GM12878 (cell line): ENCODE data around the gene AP3S1.

ENCODE experiments used
- CHD2 ChIP-seq: IDR thresholded peaks from 2 replicates; pipeline ENCODE4 v1.6.1; 2011; ENCODE audit warnings: low read depth, low read length, improper control_type of control experiment, borderline replicate concordance
- ELK1 ChIP-seq: IDR thresholded peaks from 2 replicates; pipeline ENCODE4 v1.6.1; 2012; ENCODE audit warnings: low read depth, low read length, improper control_type of control experiment
- EZH2 ChIP-seq: IDR thresholded peaks from 2 replicates; pipeline ENCODE4 v1.6.1; 2012; ENCODE audit warnings: low read depth, mild to moderate bottlenecking, control low read depth, inconsistent platforms, low read length, borderline replicate concordance; ENCODE audit not compliant: control insufficient read depth
- IRF3 ChIP-seq: fragments of 450-650 bp; IDR thresholded peaks from 2 replicates; pipeline ENCODE4 v1.6.1; 2014; ENCODE audit warnings: mild to moderate bottlenecking
- KAT2A ChIP-seq: conservative IDR thresholded peaks from 2 replicates; pipeline ENCODE4 v1.6.1; 2011; ENCODE audit warnings: low read depth, low read length; ENCODE audit not compliant: control insufficient read depth
- NFIC ChIP-seq: IDR thresholded peaks from 2 replicates; pipeline ENCODE4 v1.6.1; 2012; ENCODE audit warnings: low read depth, mild to moderate bottlenecking, inconsistent platforms, low read length, moderate library complexity
- SP1 ChIP-seq: IDR thresholded peaks from one replicate; pipeline ENCODE4 v1.6.1; 2011; ENCODE audit warnings: low read depth, low read length
- SRF ChIP-seq, 2 experiments: IDR thresholded peaks; 2 replicates each; pipeline ENCODE4 v1.6.1; 2011; ENCODE audit warnings: low read depth in 2 of 2, low read length in 2 of 2, mild to moderate bottlenecking in 1 of 2, moderate library complexity in 1 of 2
- TCF12 ChIP-seq: IDR thresholded peaks from 2 replicates; pipeline ENCODE4 v1.6.1; 2011; ENCODE audit warnings: low read depth, mild to moderate bottlenecking, low read length
- TF ChIP-seq, protein P1 (sequence below): IDR thresholded peaks from 2 replicates; pipeline ENCODE4 v1.6.1; 2011; ENCODE audit warnings: borderline replicate concordance, low read depth, mild to moderate bottlenecking, moderate library complexity, low read length; ENCODE audit not compliant: insufficient read depth, poor library complexity, severe bottlenecking
- TF ChIP-seq, protein P2 (sequence below): fragments of 150-350 bp; IDR thresholded peaks from 2 replicates; pipeline ENCODE4 v1.6.1; 2016; ENCODE audit warnings: low read depth, low read length

DNA sequence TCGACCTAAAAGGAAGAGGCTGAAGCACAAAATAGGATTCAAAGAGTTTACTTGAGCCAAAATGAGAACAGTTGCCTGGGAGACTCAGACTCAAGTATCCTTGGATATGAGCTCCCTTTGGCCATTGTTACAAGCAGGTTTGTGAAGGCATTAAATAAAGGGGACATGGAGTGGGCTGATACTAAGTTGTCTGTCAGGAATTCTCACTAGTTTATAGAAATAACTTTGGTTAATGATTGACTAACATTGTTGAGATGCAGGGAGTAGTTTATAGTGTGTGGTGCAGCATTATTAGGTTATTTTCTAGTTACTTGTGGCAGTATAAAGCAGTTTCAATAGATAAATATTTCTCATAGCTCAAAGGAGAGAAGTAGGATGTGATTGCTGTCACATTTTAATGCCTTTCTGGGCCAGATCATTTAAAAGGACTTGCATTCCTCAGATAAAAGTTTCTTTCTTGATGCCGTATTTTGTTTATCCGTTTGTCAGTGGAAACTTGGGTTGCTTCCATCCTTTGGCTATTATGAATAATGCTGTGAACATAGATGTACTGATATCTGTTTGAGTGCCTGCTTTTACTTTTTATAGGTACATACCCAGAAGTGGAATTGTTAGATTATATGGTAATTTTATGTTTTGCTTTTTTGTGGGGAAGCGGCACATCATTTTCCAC is 9.1 kb downstream of the AP3S1 start:
- TF ChIP-seq TCF12 (no peak), KAT2A (no peak), ELK1 (no peak), EZH2 (no peak), NFIC (no peak), IRF3 (no peak), CHD2 (no peak), SP1 (no peak), SRF (IDR thresholded peaks at IDR 0.05; ENCODE audit: low read depth in 2 of 2, low read length in 2 of 2) (no peak)
- TF ChIP-seq, protein P1, sequence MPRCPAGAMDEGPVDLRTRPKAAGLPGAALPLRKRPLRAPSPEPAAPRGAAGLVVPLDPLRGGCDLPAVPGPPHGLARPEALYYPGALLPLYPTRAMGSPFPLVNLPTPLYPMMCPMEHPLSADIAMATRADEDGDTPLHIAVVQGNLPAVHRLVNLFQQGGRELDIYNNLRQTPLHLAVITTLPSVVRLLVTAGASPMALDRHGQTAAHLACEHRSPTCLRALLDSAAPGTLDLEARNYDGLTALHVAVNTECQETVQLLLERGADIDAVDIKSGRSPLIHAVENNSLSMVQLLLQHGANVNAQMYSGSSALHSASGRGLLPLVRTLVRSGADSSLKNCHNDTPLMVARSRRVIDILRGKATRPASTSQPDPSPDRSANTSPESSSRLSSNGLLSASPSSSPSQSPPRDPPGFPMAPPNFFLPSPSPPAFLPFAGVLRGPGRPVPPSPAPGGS, result no peak
- TF ChIP-seq, protein P2, sequence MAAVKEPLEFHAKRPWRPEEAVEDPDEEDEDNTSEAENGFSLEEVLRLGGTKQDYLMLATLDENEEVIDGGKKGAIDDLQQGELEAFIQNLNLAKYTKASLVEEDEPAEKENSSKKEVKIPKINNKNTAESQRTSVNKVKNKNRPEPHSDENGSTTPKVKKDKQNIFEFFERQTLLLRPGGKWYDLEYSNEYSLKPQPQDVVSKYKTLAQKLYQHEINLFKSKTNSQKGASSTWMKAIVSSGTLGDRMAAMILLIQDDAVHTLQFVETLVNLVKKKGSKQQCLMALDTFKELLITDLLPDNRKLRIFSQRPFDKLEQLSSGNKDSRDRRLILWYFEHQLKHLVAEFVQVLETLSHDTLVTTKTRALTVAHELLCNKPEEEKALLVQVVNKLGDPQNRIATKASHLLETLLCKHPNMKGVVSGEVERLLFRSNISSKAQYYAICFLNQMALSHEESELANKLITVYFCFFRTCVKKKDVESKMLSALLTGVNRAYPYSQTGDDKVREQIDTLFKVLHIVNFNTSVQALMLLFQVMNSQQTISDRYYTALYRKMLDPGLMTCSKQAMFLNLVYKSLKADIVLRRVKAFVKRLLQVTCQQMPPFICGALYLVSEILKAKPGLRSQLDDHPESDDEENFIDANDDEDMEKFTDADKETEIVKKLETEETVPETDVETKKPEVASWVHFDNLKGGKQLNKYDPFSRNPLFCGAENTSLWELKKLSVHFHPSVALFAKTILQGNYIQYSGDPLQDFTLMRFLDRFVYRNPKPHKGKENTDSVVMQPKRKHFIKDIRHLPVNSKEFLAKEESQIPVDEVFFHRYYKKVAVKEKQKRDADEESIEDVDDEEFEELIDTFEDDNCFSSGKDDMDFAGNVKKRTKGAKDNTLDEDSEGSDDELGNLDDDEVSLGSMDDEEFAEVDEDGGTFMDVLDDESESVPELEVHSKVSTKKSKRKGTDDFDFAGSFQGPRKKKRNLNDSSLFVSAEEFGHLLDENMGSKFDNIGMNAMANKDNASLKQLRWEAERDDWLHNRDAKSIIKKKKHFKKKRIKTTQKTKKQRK, result no peak
